ENCODE data around the gene BMAL1. TPM values are rescaled to one million over a fixed set of nuclear protein-coding genes. Genes with fewer than 3 reads are reported as not detected.

BMAL1 gene
- total and polyA plus RNA-seq, 2 donors from 2014 or later, result 9.2 to 20.6 TPM

DNA sequence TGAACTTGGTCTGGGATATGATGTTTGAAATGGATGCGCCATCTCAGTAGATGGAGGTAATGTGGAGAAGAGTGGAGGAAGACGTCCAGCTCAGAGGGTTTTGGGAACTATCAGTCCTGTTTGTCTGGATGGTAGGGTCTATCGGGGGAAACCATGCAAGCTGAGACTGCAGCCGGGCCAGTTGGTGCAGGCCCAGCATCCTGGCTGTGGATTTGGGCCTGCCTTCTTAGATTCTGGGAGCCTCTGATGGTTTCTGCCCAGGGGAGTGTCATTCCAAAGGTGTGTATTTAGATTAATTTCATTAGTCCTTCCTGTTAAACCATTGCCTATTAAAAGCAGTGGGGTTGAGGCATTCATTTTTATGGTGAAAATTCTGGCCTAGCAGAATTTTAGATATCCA, 31.6 kb downstream of the BMAL1 start:
- Histone ChIP-seq H3K4me1 (ENCODE audit: control insufficient read depth in 2 of 3, insufficient read depth in 2 of 3, low read depth in 1 of 3, low read length in 3 of 3) (peaks cover 0 to 3% (median 0%) of the 10 kb centered on the region in 3 donors), H3K27me3 (ENCODE audit: control insufficient read depth, insufficient read depth, low read length) (no peaks in the 10 kb centered on the region), H3K9ac (ENCODE audit: low read length in 3 of 3) (no peak overlapping the region), H3K9me3 (ENCODE audit: control insufficient read depth in 2 of 3, insufficient read depth in 1 of 3, low read length in 3 of 3) (no peaks in the 10 kb centered on the region), H3K4me3 (ENCODE audit: low read length in 3 of 3) (no peak overlapping the region), H3K36me3 (ENCODE audit: control insufficient read depth in 2 of 3, insufficient read depth in 3 of 3, low read length in 3 of 3) (peaks cover 0 to 5% (median 3%) of the 10 kb centered on the region in 3 donors), H3K27ac (ENCODE audit: low read depth in 2 of 2, low read length in 2 of 2) (no peak overlapping the region)
- TF ChIP-seq, protein P1, sequence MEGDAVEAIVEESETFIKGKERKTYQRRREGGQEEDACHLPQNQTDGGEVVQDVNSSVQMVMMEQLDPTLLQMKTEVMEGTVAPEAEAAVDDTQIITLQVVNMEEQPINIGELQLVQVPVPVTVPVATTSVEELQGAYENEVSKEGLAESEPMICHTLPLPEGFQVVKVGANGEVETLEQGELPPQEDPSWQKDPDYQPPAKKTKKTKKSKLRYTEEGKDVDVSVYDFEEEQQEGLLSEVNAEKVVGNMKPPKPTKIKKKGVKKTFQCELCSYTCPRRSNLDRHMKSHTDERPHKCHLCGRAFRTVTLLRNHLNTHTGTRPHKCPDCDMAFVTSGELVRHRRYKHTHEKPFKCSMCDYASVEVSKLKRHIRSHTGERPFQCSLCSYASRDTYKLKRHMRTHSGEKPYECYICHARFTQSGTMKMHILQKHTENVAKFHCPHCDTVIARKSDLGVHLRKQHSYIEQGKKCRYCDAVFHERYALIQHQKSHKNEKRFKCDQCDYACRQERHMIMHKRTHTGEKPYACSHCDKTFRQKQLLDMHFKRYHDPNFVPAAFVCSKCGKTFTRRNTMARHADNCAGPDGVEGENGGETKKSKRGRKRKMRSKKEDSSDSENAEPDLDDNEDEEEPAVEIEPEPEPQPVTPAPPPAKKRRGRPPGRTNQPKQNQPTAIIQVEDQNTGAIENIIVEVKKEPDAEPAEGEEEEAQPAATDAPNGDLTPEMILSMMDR (IDR thresholded peaks at IDR 0.05; ENCODE audit: borderline replicate concordance, extremely low read depth, insufficient read depth), result no peak
- FAIRE-seq (no peak), DNase-seq (no peak)
- intact Hi-C loops (cut with DNase I), result no loop called here

DNA sequence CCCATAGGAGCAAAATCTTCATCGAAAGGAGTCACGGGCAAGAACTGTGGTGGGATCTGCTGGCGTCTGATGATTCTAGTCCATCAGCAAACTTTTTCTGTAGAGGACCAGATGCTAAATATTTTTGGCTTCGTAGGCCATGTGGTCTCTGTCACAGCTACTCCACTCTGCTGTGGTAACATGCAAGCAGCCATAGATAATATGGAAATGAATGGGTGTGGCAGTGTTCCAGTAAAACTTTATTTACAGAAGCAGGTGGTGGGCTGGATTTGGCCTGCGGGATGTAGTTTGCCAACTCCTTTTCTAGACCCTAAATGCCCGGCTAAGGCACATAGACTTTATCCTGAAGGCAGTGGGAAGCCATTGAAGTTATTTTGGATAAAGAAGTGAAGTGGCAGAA, 32.9 kb downstream of the BMAL1 start:
- H3K4me3 ChIP-seq (ENCODE audit: low read length in 3 of 3), result no peak overlapping the region
- H3K9ac ChIP-seq (ENCODE audit: low read length in 3 of 3), result no peak overlapping the region
- FAIRE-seq (no peak), DNase-seq (no peak)
- no peak overlapping the region for H3K27ac ChIP-seq (ENCODE audit: low read depth in 2 of 2, low read length in 2 of 2)
- H3K27me3 ChIP-seq (ENCODE audit: control insufficient read depth, insufficient read depth, low read length), result no peaks in the 10 kb centered on the region
- TF ChIP-seq, protein P1 (IDR thresholded peaks at IDR 0.05; ENCODE audit: borderline replicate concordance, extremely low read depth, insufficient read depth), result no peak
- no peaks in the 10 kb centered on the region for H3K9me3 ChIP-seq (ENCODE audit: control insufficient read depth in 2 of 3, insufficient read depth in 1 of 3, low read length in 3 of 3)
- H3K4me1 ChIP-seq (ENCODE audit: control insufficient read depth in 2 of 3, insufficient read depth in 2 of 3, low read depth in 1 of 3, low read length in 3 of 3), result peaks cover 0 to 6% (median 0%) of the 10 kb centered on the region in 3 donors
- intact Hi-C loops (cut with DNase I), result no loop called here
- peaks cover 0 to 5% (median 3%) of the 10 kb centered on the region in 3 donors for H3K36me3 ChIP-seq (ENCODE audit: control insufficient read depth in 2 of 3, insufficient read depth in 3 of 3, low read length in 3 of 3)

DNA sequence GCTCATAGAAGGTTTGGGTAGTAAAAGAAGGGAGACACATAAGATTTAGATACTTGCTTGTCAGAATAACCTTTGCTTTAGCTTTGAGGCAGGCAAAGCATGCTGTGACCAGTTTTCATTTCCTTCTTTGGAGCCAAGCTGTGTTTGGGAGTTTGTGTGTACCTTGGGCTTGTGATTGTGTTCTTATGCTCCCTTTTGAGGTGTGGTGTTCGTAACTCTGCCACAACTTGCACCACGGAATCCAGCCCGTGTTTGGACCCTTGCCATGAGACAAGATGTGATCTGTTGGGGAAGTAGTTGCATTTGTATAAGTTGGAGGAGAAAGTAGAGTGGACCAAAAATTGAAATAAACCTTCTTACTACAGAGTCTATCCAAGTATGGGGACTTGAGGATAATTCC, 34.0 kb downstream of the BMAL1 start:
- FAIRE-seq, result no peak
- H3K4me1 ChIP-seq (ENCODE audit: control insufficient read depth in 2 of 3, insufficient read depth in 2 of 3, low read depth in 1 of 3, low read length in 3 of 3), result peaks cover 0 to 7% (median 0%) of the 10 kb centered on the region in 3 donors

More for the DNA sequence above, 34.0 kb downstream of the BMAL1 start:
- DNase-seq, result no peak
- intact Hi-C loops (cut with DNase I), result no loop called here
- H3K9me3 ChIP-seq (ENCODE audit: control insufficient read depth in 2 of 3, insufficient read depth in 1 of 3, low read length in 3 of 3), result no peaks in the 10 kb centered on the region
- peaks cover 0 to 5% (median 3%) of the 10 kb centered on the region in 3 donors for H3K36me3 ChIP-seq (ENCODE audit: control insufficient read depth in 2 of 3, insufficient read depth in 3 of 3, low read length in 3 of 3)
- H3K27ac ChIP-seq (ENCODE audit: low read depth in 2 of 2, low read length in 2 of 2), result no peak overlapping the region
- H3K9ac ChIP-seq (ENCODE audit: low read length in 3 of 3), result no peak overlapping the region
- TF ChIP-seq, protein P1 (IDR thresholded peaks at IDR 0.05; ENCODE audit: borderline replicate concordance, extremely low read depth, insufficient read depth), result no peak
- no peak overlapping the region for H3K4me3 ChIP-seq (ENCODE audit: low read length in 3 of 3)
- no peaks in the 10 kb centered on the region for H3K27me3 ChIP-seq (ENCODE audit: control insufficient read depth, insufficient read depth, low read length)

All from kidney (tissue), 14 donors.